ENCODE data around the gene TSEN15. TPM values are rescaled to one million over a fixed set of nuclear protein-coding genes. Genes with fewer than 3 reads are reported as not detected.
A peak's percentile ranks its signal among the peaks of the same experiment; 100 is the strongest.

TSEN15 gene
- total and polyA plus RNA-seq, 10 of the 15 experiments (the other 5 are each of a cell fraction or from before 2014, with no cell fraction given) = 21.1 to 136 (median 70.2) TPM

GRCh38 chr1:184052194-184052559 lies 647 bp downstream of the TSEN15 start:
- Histone ChIP-seq H2AFZ (ENCODE audit: control insufficient read depth, low read depth, low read length) (peak overlapping the region; percentile 97), H3K4me3 (peak overlapping the region; percentile 83), H3K4me1 (ENCODE audit: control insufficient read depth, insufficient read depth, low read length) (peaks cover 7% of the 10 kb centered on the region; the same call in 1 of the 2 replicates), H3K36me3 (ENCODE audit: control insufficient read depth in 2 of 2, insufficient read depth in 2 of 2, low read length in 1 of 2) (peaks cover 0 to 4% of the 10 kb centered on the region in 2 experiments; a peak in 2 of 4 replicates), H3K9me3 (replicated peaks; ENCODE audit: control insufficient read depth, insufficient read depth, low read length) (no peaks in the 10 kb centered on the region), H3K79me2 (ENCODE audit: control insufficient read depth, insufficient read depth, low read length) (peaks cover 17% of the 10 kb centered on the region), H3K4me2 (ENCODE audit: control insufficient read depth, insufficient read depth) (peak overlapping the region; percentile 91), H3K27me3 (replicated peaks in 1 of 2; ENCODE audit: control insufficient read depth in 2 of 2, insufficient read depth in 2 of 2, low read length in 1 of 2) (no peaks in the 10 kb centered on the region; a peak in 1 of 4 replicates), H3K9ac (ENCODE audit: control insufficient read depth, insufficient read depth, low read length) (peak overlapping the region; percentile 77), H4K20me1 (ENCODE audit: control insufficient read depth, insufficient read depth) (no peaks in the 10 kb centered on the region), H3K27ac (ENCODE audit: control insufficient read depth, insufficient read depth) (peak overlapping the region; percentile 78)
- ChIA-PET SMC1A (ENCODE audit: uncharacterized antibody, unreplicated experiment) (interaction anchor here (0.7 to 2.7 kb wide), 8 partner anchors 8 to 441 kb away, joined by 3 to 10 read pairs (median 5); no protein-coding TSS in a partner anchor), CTCF (interaction anchor here (0.7 to 2.5 kb wide), 5 partner anchors 8 to 397 kb away, joined by 3 to 8 read pairs (median 3); no protein-coding TSS in a partner anchor), RAD21 (ENCODE audit: unreplicated experiment) (interaction anchor here (1.1 to 2.5 kb wide), 3 partner anchors 12 to 137 kb away, joined by 3 to 14 read pairs (median 5); no protein-coding TSS in a partner anchor), POLR2A (no interaction called here)
- DNase-seq (ENCODE audit: low read depth, low spot score) = no peak
- intact Hi-C loops (cut with micrococcal nuclease; ENCODE audit: unreplicated experiment) (loop anchor here (1.0 kb wide), 1 partner anchor 96 kb away; no protein-coding TSS in a partner anchor), in situ Hi-C loops (cut with MboI) (no loop called here)
- BruUV-seq (replicated peaks) = no TSS peak
- ATAC-seq = peak; percentile 18; the same call in 2 of the 3 replicates
- FAIRE-seq = no peak
- TF ChIP-seq ZBTB4 (CRISPR knock-in tag; IDR thresholded peaks at IDR 0.05) (no peak), PBX3 (IDR thresholded peaks at IDR 0.05; ENCODE audit: insufficient replicate concordance, low read depth, low read length) (no peak), SKIL (IDR thresholded peaks at IDR 0.05; ENCODE audit: low read depth, poor library complexity, severe bottlenecking) (peak; percentile 36), TCF7 (IDR thresholded peaks at IDR 0.05; ENCODE audit: borderline replicate concordance) (no peak), ZNF24 (IDR thresholded peaks at IDR 0.05) (no peak), PAX8 (IDR thresholded peaks at IDR 0.05) (no peak), ELK1 (IDR thresholded peaks at IDR 0.05; ENCODE audit: low read depth, low read length) (no peak), SP1 (IDR thresholded peaks at IDR 0.05; ENCODE audit: low read depth, low read length) (no peak), ZBED1 (IDR thresholded peaks at IDR 0.05; ENCODE audit: borderline replicate concordance) (0 out of 2 replicates have a peak, but pooled peaks have one; percentile 26), MXI1 (IDR thresholded peaks at IDR 0.05; ENCODE audit: low read depth, low read length) (no peak), GATAD2B (conservative IDR thresholded peaks at IDR 0.05; ENCODE audit: low read depth) (no peak), FOXK2 (IDR thresholded peaks at IDR 0.05) (no peak), MLLT1 (IDR thresholded peaks at IDR 0.05) (no peak), MEF2A (IDR thresholded peaks at IDR 0.05; ENCODE audit: insufficient read depth, low read depth, low read length) (no peak)
- 9% methylated on average over 7 of the region's 7 CpGs for WGBS (ENCODE audit: insufficient coverage, insufficient replicate concordance, low lambda C conversion rate, missing lambda C conversion rate)
